Measurements from ENCODE around the gene MTHFD1.

- TF ChIP-seq CTCF (IDR thresholded peaks at IDR 0.05) = no peak
- TF ChIP-seq POLR2A (IDR thresholded peaks at IDR 0.05) = no peak
These were observed 6.3 kb downstream of the MTHFD1 start for GRCh38 chr14:64394423-64394822.
